SU-DHL-6 (cell line): ENCODE measurements around the gene SAPCD1.
"Not testable (repeated sequence)": the region's sequence is repeated elsewhere in the genome, so short reads cannot be mapped to it uniquely, and the experiment has no call there.

Experiments
- H2AFZ ChIP-seq: fragments of 200-600 bp; sonication (generic); 2 replicates; pipeline ENCODE4 v1.6.1; 2014; ENCODE audit warnings: low read depth, mild to moderate bottlenecking, moderate library complexity, mixed read lengths, antibody characterized with exemption, low read length; ENCODE audit not compliant: severe bottlenecking
- H3F3A ChIP-seq: fragments of 200-600 bp; shearing (Covaris generic); 2 replicates; pipeline ENCODE4 v1.6.0; 2016; ENCODE audit warnings: antibody characterized with exemption, mild to moderate bottlenecking; ENCODE audit not compliant: insufficient read depth
- H3K27ac ChIP-seq: fragments of 200-600 bp; sonication (generic); 2 replicates; pipeline ENCODE4 v1.5.1; 2016; ENCODE audit warnings: low read depth, mild to moderate bottlenecking, low read length, moderate library complexity, mixed read lengths
- H3K27me3 ChIP-seq: fragments of 200-600 bp; sonication (generic), shearing (Covaris generic); 2 replicates; pipeline ENCODE4 v1.6.0; 2014; ENCODE audit warnings: mild to moderate bottlenecking, low read length
- H3K36me3 ChIP-seq: fragments of 200-600 bp; sonication (generic); 2 replicates; pipeline ENCODE4 v1.6.1; 2014; ENCODE audit warnings: mild to moderate bottlenecking, low read length, mixed read lengths
- H3K4me2 ChIP-seq: fragments of 300-600, 200-600 bp; shearing (Covaris generic), sonication (generic); 2 replicates; pipeline ENCODE4 v1.6.0; 2014; ENCODE audit warnings: low read length, low read depth, mild to moderate bottlenecking; ENCODE audit not compliant: poor library complexity, severe bottlenecking
- H3K4me3 ChIP-seq: fragments of 200-600 bp; sonication (generic); 2 replicates; pipeline ENCODE4 v1.5.1; 2014; ENCODE audit warnings: antibody characterized with exemption, low read length, mild to moderate bottlenecking, mixed read lengths; ENCODE audit not compliant: insufficient read depth, poor library complexity, severe bottlenecking
- H3K79me2 ChIP-seq: fragments of 200-600 bp; sonication (generic); 2 replicates; pipeline ENCODE4 v1.6.1; 2014; ENCODE audit warnings: mild to moderate bottlenecking, low read length, moderate library complexity; ENCODE audit not compliant: insufficient read depth
- H3K9ac ChIP-seq: fragments of 200-600 bp; sonication (generic); 2 replicates; pipeline ENCODE4 v1.7.0; 2014; ENCODE audit warnings: mild to moderate bottlenecking, low read length
- H3K9me2 ChIP-seq: fragments of 200-600 bp; sonication (generic); replicated peaks from 2 replicates; pipeline ENCODE4 v1.6.1; 2014; ENCODE audit warnings: low read length; ENCODE audit not compliant: insufficient read depth
- H3K9me3 ChIP-seq: fragments of 200-600 bp; sonication (generic); 2 replicates; pipeline ENCODE4 v1.6.1; 2014; ENCODE audit warnings: low read length, mixed read lengths; ENCODE audit not compliant: insufficient read depth
- H4K20me1 ChIP-seq: fragments of 200-600 bp; sonication (generic); 2 replicates; pipeline ENCODE4 v1.6.1; 2014; ENCODE audit warnings: low read depth, mild to moderate bottlenecking, antibody characterized with exemption, low read length, moderate library complexity, mixed read lengths
- CTCF ChIP-seq: fragments of 200-600 bp; sonication (generic); IDR thresholded peaks from one replicate; pipeline ENCODE4 v1.5.1; 2017; ENCODE audit warnings: antibody characterized with exemption, mild to moderate bottlenecking, low read length, moderate library complexity; ENCODE audit not compliant: insufficient read depth, poor library complexity, severe bottlenecking
- EZH2phosphoT487 ChIP-seq: fragments of 200-600 bp; sonication (generic), shearing (Covaris generic); conservative IDR thresholded peaks from 2 replicates; pipeline ENCODE4 v1.6.1; 2018; ENCODE audit warnings: mild to moderate bottlenecking, antibody characterized with exemption, low read length, moderate library complexity, mixed read lengths

The SAPCD1 gene

GRCh38 chr6:31796993-31797385 is 34.5 kb downstream of the SAPCD1 start:
- Histone ChIP-seq H3K27me3 (no peaks in the 10 kb centered on the region), H3F3A (peaks cover 46% of the 10 kb centered on the region), H3K9me3 (no peaks in the 10 kb centered on the region), H3K36me3 (peaks cover 3% of the 10 kb centered on the region; the same call in 1 of the 2 replicates), H3K4me2 (no peak overlapping the region), H3K27ac (no peak overlapping the region), H4K20me1 (no peaks in the 10 kb centered on the region), H3K9ac (no peak overlapping the region), H3K9me2 (no peaks in the 10 kb centered on the region), H3K79me2 (peaks cover 44% of the 10 kb centered on the region), H2AFZ (no peak overlapping the region), H3K4me3 (no peak overlapping the region)
- TF ChIP-seq CTCF (no peak), EZH2phosphoT487 (no peak)

GRCh38 chr6:31797588-31797987 is 35.1 kb downstream of the SAPCD1 start:
- Histone ChIP-seq H3K4me2 (no peak overlapping the region), H3K79me2 (peaks cover 41% of the 10 kb centered on the region), H3K27ac (peak overlapping the region; percentile 19), H2AFZ (no peak overlapping the region), H3K9me3 (no peaks in the 10 kb centered on the region), H3K4me3 (no peak overlapping the region), H4K20me1 (no peaks in the 10 kb centered on the region), H3K36me3 (peaks cover 3% of the 10 kb centered on the region; the same call in 1 of the 2 replicates), H3K27me3 (no peaks in the 10 kb centered on the region), H3F3A (peaks cover 43% of the 10 kb centered on the region), H3K9me2 (no peaks in the 10 kb centered on the region), H3K9ac (no peak overlapping the region)
- TF ChIP-seq CTCF (no peak), EZH2phosphoT487 (no peak)

- H3K27me3 ChIP-seq = no peaks in the 10 kb centered on the region
- no peaks in the 10 kb centered on the region for H3K9me3 ChIP-seq
- no peak overlapping the region for H3K27ac ChIP-seq
- no peak overlapping the region for H2AFZ ChIP-seq
- peaks cover 28% of the 10 kb centered on the region for H3F3A ChIP-seq
- TF ChIP-seq CTCF (no peak), EZH2phosphoT487 (no peak)
- no peak overlapping the region for H3K4me2 ChIP-seq
- H3K9ac ChIP-seq = no peak overlapping the region
- H3K4me3 ChIP-seq = no peak overlapping the region
- no peaks in the 10 kb centered on the region for H3K9me2 ChIP-seq
- H3K36me3 ChIP-seq = 0 out of 2 replicates have a peak, but pooled peaks cover 3% of the 10 kb centered on the region
- no peaks in the 10 kb centered on the region for H4K20me1 ChIP-seq
- peaks cover 32% of the 10 kb centered on the region for H3K79me2 ChIP-seq
These were observed 37.3 kb downstream of the SAPCD1 start for GRCh38 chr6:31799781-31800180.

DNA sequence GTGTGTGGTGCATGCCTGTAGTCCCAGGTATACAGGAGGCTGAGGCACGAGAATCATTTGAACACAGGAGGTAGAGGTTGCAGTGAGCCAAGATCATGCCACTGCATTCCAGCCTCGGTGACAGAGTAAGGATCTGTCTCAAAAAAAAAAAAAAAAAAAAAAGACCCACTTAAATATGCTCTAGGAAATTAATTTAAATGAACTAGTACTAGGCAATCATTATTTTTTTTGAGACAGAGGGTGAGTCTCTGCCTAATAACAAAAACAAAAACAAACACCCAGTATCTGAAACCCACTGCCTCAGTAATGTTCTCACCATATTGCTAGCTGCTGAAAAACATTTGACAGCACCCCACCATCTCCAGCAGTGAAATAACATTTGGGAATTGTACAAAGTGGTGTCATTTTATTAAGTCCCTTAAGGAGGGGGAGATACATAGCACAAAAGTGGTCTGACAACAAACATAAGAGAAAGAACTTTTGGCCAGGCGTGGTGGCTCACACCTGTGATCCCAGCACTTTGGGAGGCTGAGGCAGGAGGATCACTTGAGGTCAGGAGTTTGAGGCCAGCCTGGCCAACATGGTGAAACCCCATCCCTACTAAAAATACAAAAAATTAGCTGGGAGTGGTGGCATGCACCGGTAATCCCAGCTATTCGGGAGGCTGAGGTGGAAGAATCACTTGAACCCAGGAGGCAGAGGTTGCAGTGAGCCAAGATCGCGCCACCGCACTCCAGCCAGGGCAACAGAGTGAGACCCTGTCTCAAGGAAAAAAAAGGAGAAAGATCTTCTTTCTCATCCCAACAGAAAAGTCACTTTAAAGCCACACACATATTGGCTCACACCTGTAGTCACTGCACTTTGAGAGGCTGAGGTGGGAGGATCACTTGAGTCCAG is 38.8 kb downstream of the SAPCD1 start:
- H3K27ac ChIP-seq, H3K36me3 ChIP-seq: not testable (repeated sequence)

More for the DNA sequence above, 38.8 kb downstream of the SAPCD1 start:
- Histone ChIP-seq H3F3A (peaks cover 28% of the 10 kb centered on the region), H3K79me2 (peaks cover 39% of the 10 kb centered on the region)
- not testable (repeated sequence) for H3K4me2 ChIP-seq, H3K9me2 ChIP-seq, H3K9me3 ChIP-seq, H4K20me1 ChIP-seq, H3K9ac ChIP-seq, H3K27me3 ChIP-seq, H2AFZ ChIP-seq, H3K4me3 ChIP-seq
